B cell (primary cell): ENCODE results near the gene ZAR1L.

Experiments used
- CTCF ChIP-seq: fragments of 200-600 bp; IDR thresholded peaks from one replicate; pipeline ENCODE4 v1.8.0; 2022; ENCODE audit warnings: antibody characterized with exemption, mild to moderate bottlenecking
- EZH2 ChIP-seq: IDR thresholded peaks from 2 replicates; pipeline ENCODE4 v1.6.1; 2012; ENCODE audit warnings: borderline replicate concordance, low read depth, mild to moderate bottlenecking, moderate library complexity, low read length; ENCODE audit not compliant: insufficient read depth, poor library complexity, severe bottlenecking

- TF ChIP-seq CTCF = no peak
- TF ChIP-seq EZH2 = no peak
Measured at GRCh38 chr13:32254416-32254815, 60.7 kb downstream of the ZAR1L start.
